Neural cell (in vitro differentiated cells): ENCODE data around the gene EBPL. TPM values are rescaled to one million over a fixed set of nuclear protein-coding genes. Genes with fewer than 3 reads are reported as not detected.

Experiments used
- H2AFZ ChIP-seq: fragments of 200-600, 300-800 bp; sonication (generic), shearing (Covaris generic); 2 replicates; pipeline ENCODE4 v1.6.0; 2014; ENCODE audit warnings: low read depth, mild to moderate bottlenecking, antibody characterized with exemption, low read length, moderate library complexity
- H3F3A ChIP-seq: fragments of 200-600 bp; shearing (Covaris generic); 2 replicates; pipeline ENCODE4 v1.6.1; 2016; ENCODE audit warnings: mild to moderate bottlenecking, moderate library complexity, mixed read lengths, antibody characterized with exemption, low read length; ENCODE audit not compliant: insufficient read depth, poor library complexity, severe bottlenecking
- H3K27ac ChIP-seq: fragments of 200-600, 300-800 bp; sonication (generic), shearing (Covaris generic); 2 replicates; pipeline ENCODE4 v1.5.1; 2014; ENCODE audit warnings: mild to moderate bottlenecking, low read length, moderate library complexity
- H3K27me3 ChIP-seq: fragments of 300-800, 200-600 bp; sonication (generic), shearing (Covaris generic); 2 replicates; pipeline ENCODE4 v1.6.0; 2014; ENCODE audit warnings: mild to moderate bottlenecking, low read depth, low read length, moderate library complexity; ENCODE audit not compliant: insufficient read depth
- H3K36me3 ChIP-seq: fragments of 300-800, 200-600 bp; sonication (generic), shearing (Covaris generic); 2 replicates; pipeline ENCODE4 v1.5.1; 2014; ENCODE audit warnings: mild to moderate bottlenecking, antibody characterized with exemption, low read length, moderate library complexity; ENCODE audit not compliant: insufficient read depth
- H3K4me2 ChIP-seq: fragments of 300-800, 200-600 bp; sonication (generic), shearing (Covaris generic); 2 replicates; pipeline ENCODE4 v1.6.0; 2014; ENCODE audit warnings: mild to moderate bottlenecking, low read length
- H3K4me3 ChIP-seq: fragments of 300-800, 200-600 bp; sonication (generic), shearing (Covaris generic); 2 replicates; pipeline ENCODE4 v1.5.1; 2014; ENCODE audit warnings: mild to moderate bottlenecking, low read length, moderate library complexity
- H3K79me2 ChIP-seq: fragments of 200-600 bp; shearing (Covaris generic); replicated peaks from 2 replicates; pipeline ENCODE4 v1.6.0; 2014; ENCODE audit warnings: mild to moderate bottlenecking, low read length, moderate library complexity; ENCODE audit not compliant: insufficient read depth
- H3K9ac ChIP-seq: fragments of 300-800, 200-600 bp; sonication (generic), shearing (Covaris generic); 2 replicates; pipeline ENCODE4 v1.6.1; 2016; ENCODE audit warnings: mild to moderate bottlenecking, low read length, mixed read lengths
- H3K9me2 ChIP-seq: fragments of 200-600 bp; shearing (Covaris generic); 2 replicates; pipeline ENCODE4 v1.6.1; 2016; ENCODE audit warnings: mild to moderate bottlenecking, low read length, mixed read lengths; ENCODE audit not compliant: insufficient read depth
- H3K9me3 ChIP-seq: fragments of 200-600, 300-800 bp; sonication (generic), shearing (Covaris generic); 2 replicates; pipeline ENCODE4 v1.6.1; 2016; ENCODE audit warnings: mild to moderate bottlenecking, mixed run types, low read length, moderate library complexity, mixed read lengths
- H4K20me1 ChIP-seq: fragments of 200-600 bp; shearing (Covaris generic); 2 replicates; pipeline ENCODE4 v1.6.1; 2016; ENCODE audit warnings: mild to moderate bottlenecking, mixed run types; ENCODE audit not compliant: insufficient read depth
- EP300 ChIP-seq: fragments of 450-650 bp; conservative IDR thresholded peaks from 2 replicates; pipeline ENCODE4 v1.6.1; 2014; ENCODE audit warnings: antibody characterized with exemption, mild to moderate bottlenecking, moderate library complexity; ENCODE audit not compliant: poor library complexity, severe bottlenecking
- EZH2 ChIP-seq: fragments of 200-600, 300-800 bp; shearing (Covaris generic), sonication (generic); IDR thresholded peaks from 2 replicates; pipeline ENCODE4 v1.6.1; 2014; ENCODE audit warnings: antibody characterized with exemption, low read length, borderline replicate concordance, mild to moderate bottlenecking; ENCODE audit not compliant: insufficient read depth, poor library complexity, severe bottlenecking
- MXI1 ChIP-seq: fragments of 450-650 bp; conservative IDR thresholded peaks from 2 replicates; pipeline ENCODE4 v1.6.1; 2014; ENCODE audit warnings: antibody characterized with exemption, mild to moderate bottlenecking; ENCODE audit not compliant: poor library complexity, severe bottlenecking
- POLR2AphosphoS5 ChIP-seq: IDR thresholded peaks from 2 replicates; pipeline ENCODE4 v1.6.1; 2012
- RAD21 ChIP-seq: fragments of 450-650 bp; conservative IDR thresholded peaks from 2 replicates; pipeline ENCODE4 v1.6.1; 2014; ENCODE audit warnings: antibody characterized with exemption, mild to moderate bottlenecking, moderate library complexity
- SMC3 ChIP-seq: fragments of 450-650 bp; conservative IDR thresholded peaks from 2 replicates; pipeline ENCODE4 v1.6.1; 2014; ENCODE audit warnings: antibody characterized with exemption, mild to moderate bottlenecking, moderate library complexity; ENCODE audit not compliant: poor library complexity
- TAF1 ChIP-seq: IDR thresholded peaks from 2 replicates; pipeline ENCODE4 v1.6.1; 2012; ENCODE audit warnings: low read depth
- polyA plus RNA-seq: library from polyadenylated mRNA; depleted of rRNA; stranded (reverse); fragments of >200 nt; gene quantifications from 2 replicates; pipeline ENCODE4 v1.2.3, GENCODE V29; 2014
- TF ChIP-seq, protein P1 (sequence below): fragments of 450-650 bp; IDR thresholded peaks from 2 replicates; pipeline ENCODE4 v1.5.1; 2014; ENCODE audit warnings: antibody characterized with exemption, mild to moderate bottlenecking, moderate library complexity; ENCODE audit not compliant: poor library complexity, severe bottlenecking
- TF ChIP-seq, protein P2 (sequence below): IDR thresholded peaks from 2 replicates; pipeline ENCODE4 v1.6.1; 2012; ENCODE audit warnings: borderline replicate concordance

The EBPL gene
- polyA plus RNA-seq, 1 donor from 2014 or later: 41.2 TPM

DNA sequence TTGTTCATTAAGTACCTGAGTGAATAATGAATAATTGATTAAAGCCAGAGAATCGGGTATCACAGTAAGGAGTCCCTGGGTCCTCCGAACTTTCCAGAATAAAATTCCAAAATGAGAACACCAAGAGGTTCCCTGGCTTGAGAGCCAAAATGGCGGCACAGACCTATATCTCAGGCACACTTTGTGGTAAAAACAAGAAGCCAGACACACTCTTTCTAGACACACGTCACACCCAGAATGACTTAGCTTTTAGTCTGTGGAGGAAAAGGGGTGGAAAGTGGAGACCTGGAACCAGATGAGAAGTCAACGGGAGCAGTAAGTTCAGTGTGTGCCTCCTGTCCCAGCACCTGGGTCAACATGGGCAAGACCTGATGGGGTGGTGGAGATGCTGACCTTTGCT, 54.6 kb downstream of the EBPL start:
- H3K9me2 ChIP-seq: no peaks in the 10 kb centered on the region
- H3K36me3 ChIP-seq: no peaks in the 10 kb centered on the region

DNA sequence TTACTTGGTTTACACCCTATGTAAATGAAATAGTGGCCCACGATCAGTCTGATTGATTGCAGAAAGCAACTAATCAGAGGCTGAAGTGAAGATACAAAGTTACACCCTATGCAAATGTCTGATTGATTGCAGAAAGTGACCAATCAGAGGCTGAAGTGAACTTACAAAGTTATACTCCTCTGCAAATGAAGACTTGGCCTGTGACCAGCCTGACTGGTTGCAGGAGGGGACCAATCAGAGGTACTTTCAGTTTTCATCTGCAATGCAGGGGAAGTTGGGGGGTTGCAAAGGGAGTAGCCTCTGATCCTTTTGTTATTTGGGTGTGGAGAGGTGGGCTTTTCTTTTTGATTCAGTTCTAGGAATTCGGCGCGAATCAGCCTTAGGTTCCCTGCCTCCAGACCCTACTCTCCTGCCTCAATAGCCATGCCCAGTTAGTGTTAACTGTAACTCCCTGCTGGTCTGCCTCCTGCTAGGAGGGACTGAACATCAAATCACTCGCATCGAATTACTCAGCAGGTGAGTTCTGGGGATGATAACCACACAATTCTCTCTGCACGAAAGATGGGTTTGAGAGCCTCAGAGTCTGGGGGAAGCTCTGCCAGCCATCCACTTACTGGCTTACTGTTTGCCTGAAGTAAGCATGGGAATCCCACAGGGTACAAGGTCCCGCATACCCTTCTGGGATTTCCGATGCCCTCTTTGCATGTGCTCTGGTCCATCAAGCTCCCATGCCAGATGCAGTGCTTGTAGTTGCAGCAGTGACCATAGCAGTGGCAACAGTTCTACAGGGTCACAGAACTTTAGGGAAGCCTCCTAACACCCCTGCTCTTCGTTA, 55.5 kb downstream of the EBPL start:
- no peaks in the 10 kb centered on the region for H3F3A ChIP-seq
- no peak overlapping the region for H3K27ac ChIP-seq
- H3K9ac ChIP-seq: no peak overlapping the region
- H4K20me1 ChIP-seq: no peaks in the 10 kb centered on the region
- no peaks in the 10 kb centered on the region for H3K9me2 ChIP-seq
- peak; percentile 39 for TF ChIP-seq POLR2AphosphoS5
- TF ChIP-seq EZH2: no peak
- no peak overlapping the region for H3K4me3 ChIP-seq
- no peaks in the 10 kb centered on the region for H3K79me2 ChIP-seq
- no peaks in the 10 kb centered on the region for H3K27me3 ChIP-seq
- H3K4me2 ChIP-seq: no peak overlapping the region
- H3K36me3 ChIP-seq: no peaks in the 10 kb centered on the region
- no peak overlapping the region for H2AFZ ChIP-seq
- no peaks in the 10 kb centered on the region for H3K9me3 ChIP-seq

More for the DNA sequence above, 54.6 kb downstream of the EBPL start:
- Histone ChIP-seq H3K9me3 (no peaks in the 10 kb centered on the region), H3K79me2 (no peaks in the 10 kb centered on the region), H4K20me1 (no peaks in the 10 kb centered on the region), H3K27me3 (no peaks in the 10 kb centered on the region), H2AFZ (no peak overlapping the region), H3K4me3 (no peak overlapping the region), H3F3A (no peaks in the 10 kb centered on the region), H3K9ac (no peak overlapping the region), H3K27ac (no peak overlapping the region), H3K4me2 (no peak overlapping the region)
- no peak for TF ChIP-seq EP300
- TF ChIP-seq EZH2: no peak
- TF ChIP-seq TAF1: no peak
- TF ChIP-seq MXI1: no peak
- no peak for TF ChIP-seq POLR2AphosphoS5
- no peak for TF ChIP-seq SMC3
- TF ChIP-seq, protein P1, sequence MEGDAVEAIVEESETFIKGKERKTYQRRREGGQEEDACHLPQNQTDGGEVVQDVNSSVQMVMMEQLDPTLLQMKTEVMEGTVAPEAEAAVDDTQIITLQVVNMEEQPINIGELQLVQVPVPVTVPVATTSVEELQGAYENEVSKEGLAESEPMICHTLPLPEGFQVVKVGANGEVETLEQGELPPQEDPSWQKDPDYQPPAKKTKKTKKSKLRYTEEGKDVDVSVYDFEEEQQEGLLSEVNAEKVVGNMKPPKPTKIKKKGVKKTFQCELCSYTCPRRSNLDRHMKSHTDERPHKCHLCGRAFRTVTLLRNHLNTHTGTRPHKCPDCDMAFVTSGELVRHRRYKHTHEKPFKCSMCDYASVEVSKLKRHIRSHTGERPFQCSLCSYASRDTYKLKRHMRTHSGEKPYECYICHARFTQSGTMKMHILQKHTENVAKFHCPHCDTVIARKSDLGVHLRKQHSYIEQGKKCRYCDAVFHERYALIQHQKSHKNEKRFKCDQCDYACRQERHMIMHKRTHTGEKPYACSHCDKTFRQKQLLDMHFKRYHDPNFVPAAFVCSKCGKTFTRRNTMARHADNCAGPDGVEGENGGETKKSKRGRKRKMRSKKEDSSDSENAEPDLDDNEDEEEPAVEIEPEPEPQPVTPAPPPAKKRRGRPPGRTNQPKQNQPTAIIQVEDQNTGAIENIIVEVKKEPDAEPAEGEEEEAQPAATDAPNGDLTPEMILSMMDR: no peak
- TF ChIP-seq RAD21: no peak
- TF ChIP-seq, protein P2, sequence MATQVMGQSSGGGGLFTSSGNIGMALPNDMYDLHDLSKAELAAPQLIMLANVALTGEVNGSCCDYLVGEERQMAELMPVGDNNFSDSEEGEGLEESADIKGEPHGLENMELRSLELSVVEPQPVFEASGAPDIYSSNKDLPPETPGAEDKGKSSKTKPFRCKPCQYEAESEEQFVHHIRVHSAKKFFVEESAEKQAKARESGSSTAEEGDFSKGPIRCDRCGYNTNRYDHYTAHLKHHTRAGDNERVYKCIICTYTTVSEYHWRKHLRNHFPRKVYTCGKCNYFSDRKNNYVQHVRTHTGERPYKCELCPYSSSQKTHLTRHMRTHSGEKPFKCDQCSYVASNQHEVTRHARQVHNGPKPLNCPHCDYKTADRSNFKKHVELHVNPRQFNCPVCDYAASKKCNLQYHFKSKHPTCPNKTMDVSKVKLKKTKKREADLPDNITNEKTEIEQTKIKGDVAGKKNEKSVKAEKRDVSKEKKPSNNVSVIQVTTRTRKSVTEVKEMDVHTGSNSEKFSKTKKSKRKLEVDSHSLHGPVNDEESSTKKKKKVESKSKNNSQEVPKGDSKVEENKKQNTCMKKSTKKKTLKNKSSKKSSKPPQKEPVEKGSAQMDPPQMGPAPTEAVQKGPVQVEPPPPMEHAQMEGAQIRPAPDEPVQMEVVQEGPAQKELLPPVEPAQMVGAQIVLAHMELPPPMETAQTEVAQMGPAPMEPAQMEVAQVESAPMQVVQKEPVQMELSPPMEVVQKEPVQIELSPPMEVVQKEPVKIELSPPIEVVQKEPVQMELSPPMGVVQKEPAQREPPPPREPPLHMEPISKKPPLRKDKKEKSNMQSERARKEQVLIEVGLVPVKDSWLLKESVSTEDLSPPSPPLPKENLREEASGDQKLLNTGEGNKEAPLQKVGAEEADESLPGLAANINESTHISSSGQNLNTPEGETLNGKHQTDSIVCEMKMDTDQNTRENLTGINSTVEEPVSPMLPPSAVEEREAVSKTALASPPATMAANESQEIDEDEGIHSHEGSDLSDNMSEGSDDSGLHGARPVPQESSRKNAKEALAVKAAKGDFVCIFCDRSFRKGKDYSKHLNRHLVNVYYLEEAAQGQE: no peak
